Measurements from ENCODE around the gene MET. TPM values are rescaled to one million over a fixed set of nuclear protein-coding genes. Genes with fewer than 3 reads are reported as not detected.

Gene MET
- total RNA-seq, 1 donor from 2014 or later, result 15.2 TPM

DNA sequence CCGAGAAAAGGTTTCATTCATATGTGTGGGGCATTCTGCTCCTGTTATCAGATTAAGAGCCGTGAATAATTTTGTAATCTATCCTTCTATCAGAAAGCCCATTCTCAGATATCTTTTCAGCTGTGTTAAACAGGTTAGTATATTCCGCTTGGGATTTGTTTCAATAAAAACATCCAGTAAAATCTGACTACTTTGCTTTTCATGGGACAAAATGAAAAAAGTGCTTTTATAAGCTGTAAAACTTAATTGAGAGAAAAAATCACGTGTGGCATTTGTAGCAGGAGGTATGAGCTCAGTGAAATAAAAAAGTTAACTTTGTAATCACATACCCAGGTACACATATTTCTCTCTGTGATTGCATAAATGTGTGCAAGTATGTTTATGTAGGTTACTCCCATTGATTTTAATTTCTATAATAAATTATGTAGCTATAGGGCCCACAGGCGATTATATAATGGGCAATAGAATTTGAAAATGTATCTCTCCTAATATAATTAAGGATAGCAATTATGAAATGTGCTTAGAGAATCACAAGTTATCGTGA lies 3.9 kb downstream of the MET start:
- Histone ChIP-seq H3K4me3 (no peak overlapping the region), H3K27me3 (no peaks in the 10 kb centered on the region), H3K27ac (no peak overlapping the region), H3K4me1 (peaks cover 8% of the 10 kb centered on the region), H3K9me3 (no peaks in the 10 kb centered on the region), H3K36me3 (no peaks in the 10 kb centered on the region)
- intact Hi-C loops (cut with DNase I), result loop anchor here (10.0 kb wide), 1 partner anchor 109 kb away; no protein-coding TSS in a partner anchor
- DNase-seq (ENCODE audit: extremely low spot score in 2 of 2), result no peak
- no peak for TF ChIP-seq POLR2AphosphoS5 (IDR thresholded peaks at IDR 0.05; ENCODE audit: insufficient read depth in 1 of 2, low read depth in 1 of 2)
- no peak for TF ChIP-seq POLR2A (IDR thresholded peaks at IDR 0.05)
- TF ChIP-seq, protein P1, sequence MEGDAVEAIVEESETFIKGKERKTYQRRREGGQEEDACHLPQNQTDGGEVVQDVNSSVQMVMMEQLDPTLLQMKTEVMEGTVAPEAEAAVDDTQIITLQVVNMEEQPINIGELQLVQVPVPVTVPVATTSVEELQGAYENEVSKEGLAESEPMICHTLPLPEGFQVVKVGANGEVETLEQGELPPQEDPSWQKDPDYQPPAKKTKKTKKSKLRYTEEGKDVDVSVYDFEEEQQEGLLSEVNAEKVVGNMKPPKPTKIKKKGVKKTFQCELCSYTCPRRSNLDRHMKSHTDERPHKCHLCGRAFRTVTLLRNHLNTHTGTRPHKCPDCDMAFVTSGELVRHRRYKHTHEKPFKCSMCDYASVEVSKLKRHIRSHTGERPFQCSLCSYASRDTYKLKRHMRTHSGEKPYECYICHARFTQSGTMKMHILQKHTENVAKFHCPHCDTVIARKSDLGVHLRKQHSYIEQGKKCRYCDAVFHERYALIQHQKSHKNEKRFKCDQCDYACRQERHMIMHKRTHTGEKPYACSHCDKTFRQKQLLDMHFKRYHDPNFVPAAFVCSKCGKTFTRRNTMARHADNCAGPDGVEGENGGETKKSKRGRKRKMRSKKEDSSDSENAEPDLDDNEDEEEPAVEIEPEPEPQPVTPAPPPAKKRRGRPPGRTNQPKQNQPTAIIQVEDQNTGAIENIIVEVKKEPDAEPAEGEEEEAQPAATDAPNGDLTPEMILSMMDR (IDR thresholded peaks at IDR 0.05), result no peak

DNA sequence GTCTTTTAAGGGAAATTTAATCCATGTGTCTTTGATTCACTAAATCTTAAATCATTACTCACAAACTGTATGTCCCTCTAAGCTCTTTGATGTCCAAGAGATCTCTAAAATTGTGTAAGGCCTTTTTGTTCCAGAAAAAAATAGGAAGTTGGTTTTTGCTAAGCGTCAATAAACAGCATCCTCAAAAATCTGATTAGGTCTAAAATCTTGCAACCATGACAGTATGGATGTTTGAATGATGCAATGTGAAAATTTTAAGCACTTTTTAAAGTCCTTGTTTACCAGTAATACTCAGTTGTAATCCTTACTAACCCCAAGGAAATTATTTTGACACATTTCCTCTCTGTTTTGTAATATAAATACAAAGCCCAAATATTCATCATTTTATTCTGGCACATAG lies 6.8 kb downstream of the MET start:
- intact Hi-C loops (cut with DNase I), result loop anchor here (10.0 kb wide), 1 partner anchor 106 kb away; no protein-coding TSS in a partner anchor
- DNase-seq (ENCODE audit: extremely low spot score in 2 of 2), result no peak
- H3K27me3 ChIP-seq, result no peaks in the 10 kb centered on the region
- H3K9me3 ChIP-seq, result no peaks in the 10 kb centered on the region
- no peak overlapping the region for H3K27ac ChIP-seq
- TF ChIP-seq POLR2AphosphoS5 (IDR thresholded peaks at IDR 0.05; ENCODE audit: insufficient read depth in 1 of 2, low read depth in 1 of 2) (no peak), POLR2A (IDR thresholded peaks at IDR 0.05) (no peak)
- TF ChIP-seq, protein P1 (IDR thresholded peaks at IDR 0.05), result no peak
- no peaks in the 10 kb centered on the region for H3K36me3 ChIP-seq
- peaks cover 8% of the 10 kb centered on the region for H3K4me1 ChIP-seq
- no peak overlapping the region for H3K4me3 ChIP-seq

DNA sequence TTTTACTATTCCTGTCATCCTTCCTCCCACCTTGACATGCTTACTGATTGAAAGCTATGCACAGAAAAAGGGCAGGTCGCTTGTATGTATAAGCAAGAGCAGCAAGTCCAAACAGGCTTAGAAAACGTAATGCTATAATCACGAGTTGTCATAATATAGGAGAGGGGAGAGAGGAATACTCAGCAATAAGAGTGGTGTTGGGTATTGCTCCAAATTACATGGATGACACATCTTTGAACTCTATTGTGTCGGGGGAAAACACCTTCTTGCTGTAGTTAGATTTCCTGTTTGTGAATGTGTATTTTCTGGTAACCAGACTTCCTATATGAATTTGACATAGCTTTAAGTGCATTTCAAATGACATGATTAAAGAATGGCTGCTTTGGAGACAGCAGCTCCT lies 7.5 kb downstream of the MET start:
- TF ChIP-seq POLR2A (IDR thresholded peaks at IDR 0.05), result no peak
- TF ChIP-seq POLR2AphosphoS5 (IDR thresholded peaks at IDR 0.05; ENCODE audit: insufficient read depth in 1 of 2, low read depth in 1 of 2), result peak in 1 of 2 donors; percentile 79
- TF ChIP-seq, protein P1 (IDR thresholded peaks at IDR 0.05), result no peak
- DNase-seq (ENCODE audit: extremely low spot score in 2 of 2), result no peak
- Histone ChIP-seq H3K9me3 (no peaks in the 10 kb centered on the region), H3K27ac (no peak overlapping the region), H3K4me1 (peaks cover 8% of the 10 kb centered on the region), H3K27me3 (no peaks in the 10 kb centered on the region), H3K36me3 (no peaks in the 10 kb centered on the region), H3K4me3 (no peak overlapping the region)
- intact Hi-C loops (cut with DNase I), result loop anchor here (10.0 kb wide), 1 partner anchor 105 kb away; no protein-coding TSS in a partner anchor

DNA sequence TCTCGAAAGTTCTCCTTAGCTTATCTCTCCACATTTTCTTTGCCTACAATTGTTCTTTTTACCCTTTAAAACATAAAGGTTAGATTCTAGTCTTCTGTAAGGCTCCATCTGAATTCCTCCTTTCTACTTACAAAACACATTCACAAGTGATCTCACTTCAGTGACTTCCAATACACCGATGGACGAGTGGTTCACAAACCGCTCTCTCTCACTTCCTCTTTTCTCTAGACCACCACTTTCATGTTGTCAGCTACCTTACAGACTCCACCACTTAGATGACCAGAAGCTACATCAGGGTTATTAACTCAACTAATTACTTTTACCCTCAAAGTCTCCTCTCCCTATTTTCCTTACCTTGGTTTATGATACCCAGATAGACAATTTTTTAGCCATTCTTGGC lies 11.8 kb downstream of the MET start:
- no peak overlapping the region for H3K4me3 ChIP-seq
- no peaks in the 10 kb centered on the region for H3K27me3 ChIP-seq
- TF ChIP-seq POLR2A (IDR thresholded peaks at IDR 0.05), result no peak
- no peak for TF ChIP-seq POLR2AphosphoS5 (IDR thresholded peaks at IDR 0.05; ENCODE audit: insufficient read depth in 1 of 2, low read depth in 1 of 2)
- TF ChIP-seq, protein P1 (IDR thresholded peaks at IDR 0.05), result no peak
- intact Hi-C loops (cut with DNase I), result no loop called here
- no peak overlapping the region for H3K27ac ChIP-seq
- no peaks in the 10 kb centered on the region for H3K9me3 ChIP-seq
- H3K36me3 ChIP-seq, result no peaks in the 10 kb centered on the region
- DNase-seq (ENCODE audit: extremely low spot score in 2 of 2), result no peak
- H3K4me1 ChIP-seq, result peaks cover 13% of the 10 kb centered on the region

DNA sequence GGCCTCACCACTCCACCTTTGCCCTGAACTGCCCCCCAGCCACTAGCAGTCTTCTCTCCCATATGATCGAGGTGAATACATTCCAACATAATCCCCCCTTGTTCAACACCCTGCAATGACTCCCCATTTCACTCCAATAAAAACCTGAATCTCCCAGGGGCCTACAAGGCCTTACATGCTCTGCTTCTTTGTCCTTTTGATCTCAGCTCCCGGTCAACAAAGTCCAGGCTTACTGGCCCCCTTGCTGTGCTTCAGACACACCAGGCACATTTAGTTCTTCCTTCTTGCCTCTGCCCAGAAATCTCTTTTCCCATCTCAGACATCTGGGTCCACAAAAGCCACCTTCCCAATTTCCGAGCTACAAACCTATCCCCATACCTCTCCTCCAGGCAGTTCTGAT lies 14.0 kb downstream of the MET start:
- Histone ChIP-seq H3K36me3 (no peaks in the 10 kb centered on the region), H3K9me3 (no peaks in the 10 kb centered on the region), H3K27ac (no peak overlapping the region), H3K4me1 (peaks cover 5% of the 10 kb centered on the region), H3K4me3 (no peak overlapping the region), H3K27me3 (no peaks in the 10 kb centered on the region)
- no peak for DNase-seq (ENCODE audit: extremely low spot score in 2 of 2)
- TF ChIP-seq POLR2AphosphoS5 (IDR thresholded peaks at IDR 0.05; ENCODE audit: insufficient read depth in 1 of 2, low read depth in 1 of 2), result no peak
- TF ChIP-seq, protein P1 (IDR thresholded peaks at IDR 0.05), result no peak
- TF ChIP-seq POLR2A (IDR thresholded peaks at IDR 0.05), result no peak
- intact Hi-C loops (cut with DNase I), result no loop called here
